ENCODE data around the gene TIMM17A.
A peak's percentile ranks its signal among the peaks of the same experiment; 100 is the strongest.

TIMM17A gene

DNA sequence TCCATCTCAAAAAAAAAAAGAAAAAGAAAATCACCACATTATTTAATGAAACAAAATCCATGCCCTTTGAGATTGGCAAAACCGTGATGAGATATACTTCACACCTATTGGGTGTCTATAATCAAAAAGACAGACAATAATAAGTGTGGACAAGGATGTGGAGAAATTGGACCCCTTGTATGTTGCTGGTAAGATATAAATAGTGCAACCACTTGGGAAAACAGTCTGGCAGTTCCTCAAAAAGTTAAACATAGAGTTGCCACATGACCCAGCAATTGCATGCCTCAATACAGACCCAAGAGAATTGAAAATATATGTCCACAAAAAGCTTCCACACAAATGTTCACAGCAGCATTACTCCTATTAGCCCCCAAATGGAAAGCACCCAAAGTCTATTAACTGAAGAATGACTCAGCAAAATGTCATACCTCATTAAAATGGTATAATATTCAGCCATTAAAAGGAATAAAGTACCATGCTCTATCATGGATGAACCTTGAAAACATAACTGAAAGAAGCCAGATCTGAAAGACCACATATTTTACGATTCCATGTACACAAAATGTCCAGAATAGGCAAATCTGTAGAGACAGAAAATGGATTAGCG is 33.2 kb upstream of the TIMM17A start:
- Histone ChIP-seq H3K27me3 (ENCODE audit: control insufficient read depth in 2 of 2, insufficient read depth in 2 of 2, low read length in 2 of 2) (peaks cover 0 to 2% of the 10 kb centered on the region in 2 donors), H3K9me3 (ENCODE audit: control insufficient read depth in 2 of 2, low read length in 2 of 2) (no peaks in the 10 kb centered on the region), H3K9ac (ENCODE audit: low read depth in 1 of 2, low read length in 2 of 2) (no peak overlapping the region), H3K36me3 (ENCODE audit: control insufficient read depth in 2 of 2, insufficient read depth in 2 of 2, low read length in 2 of 2) (no peaks in the 10 kb centered on the region), H3K4me3 (ENCODE audit: low read length in 2 of 2) (no peak overlapping the region), H3K27ac (ENCODE audit: low read depth in 2 of 2, low read length in 2 of 2) (no peak overlapping the region), H3K4me1 (ENCODE audit: control insufficient read depth in 2 of 2, insufficient read depth in 2 of 2, low read length in 2 of 2) (peaks cover 6 to 10% of the 10 kb centered on the region in 2 donors)

GRCh38 chr1:201925301-201925567 is 30.1 kb upstream of the TIMM17A start:
- no peak overlapping the region for H3K4me3 ChIP-seq (ENCODE audit: low read length in 2 of 2)
- no peak overlapping the region for H3K9ac ChIP-seq (ENCODE audit: low read depth in 1 of 2, low read length in 2 of 2)
- no peaks in the 10 kb centered on the region for H3K27me3 ChIP-seq (ENCODE audit: control insufficient read depth in 2 of 2, insufficient read depth in 2 of 2, low read length in 2 of 2)
- H3K9me3 ChIP-seq (ENCODE audit: control insufficient read depth in 2 of 2, low read length in 2 of 2), result no peaks in the 10 kb centered on the region
- H3K27ac ChIP-seq (ENCODE audit: low read depth in 2 of 2, low read length in 2 of 2), result no peak overlapping the region
- H3K36me3 ChIP-seq (ENCODE audit: control insufficient read depth in 2 of 2, insufficient read depth in 2 of 2, low read length in 2 of 2), result no peaks in the 10 kb centered on the region
- no peaks in the 10 kb centered on the region for H3K4me1 ChIP-seq (ENCODE audit: control insufficient read depth in 2 of 2, insufficient read depth in 2 of 2, low read length in 2 of 2)

DNA sequence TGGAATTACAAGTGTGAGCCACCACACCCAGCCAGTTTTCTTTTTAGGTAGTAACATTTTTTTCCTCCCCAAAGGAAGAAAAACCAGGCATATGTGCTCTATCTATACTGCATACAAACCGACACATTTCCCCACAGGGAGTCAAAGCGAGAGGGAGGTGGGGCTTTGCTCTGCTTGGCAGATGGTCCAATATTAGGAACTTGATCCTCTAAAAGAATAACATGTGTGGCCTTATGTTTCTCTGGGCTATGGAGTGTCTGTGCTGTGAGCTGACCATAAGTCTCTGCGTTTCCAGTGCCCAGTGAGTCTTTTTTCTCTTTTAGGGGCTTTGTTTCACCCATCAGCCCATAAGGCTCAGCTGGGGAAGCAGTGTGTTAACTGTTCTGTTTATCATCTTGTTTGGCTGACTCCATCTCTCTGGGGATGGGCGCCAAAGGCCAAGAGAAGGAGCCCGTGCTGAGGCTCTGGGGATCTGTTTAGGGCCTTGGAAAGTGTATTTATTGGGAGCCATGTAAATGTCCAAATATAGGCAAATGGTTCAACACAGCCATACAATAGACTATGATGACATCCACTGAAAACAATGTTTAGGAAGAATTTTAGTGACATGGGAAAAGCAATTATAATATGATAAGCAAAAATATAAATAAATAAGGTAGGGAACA is 29.2 kb upstream of the TIMM17A start:
- no peaks in the 10 kb centered on the region for H3K4me1 ChIP-seq (ENCODE audit: control insufficient read depth in 2 of 2, insufficient read depth in 2 of 2, low read length in 2 of 2)

DNA sequence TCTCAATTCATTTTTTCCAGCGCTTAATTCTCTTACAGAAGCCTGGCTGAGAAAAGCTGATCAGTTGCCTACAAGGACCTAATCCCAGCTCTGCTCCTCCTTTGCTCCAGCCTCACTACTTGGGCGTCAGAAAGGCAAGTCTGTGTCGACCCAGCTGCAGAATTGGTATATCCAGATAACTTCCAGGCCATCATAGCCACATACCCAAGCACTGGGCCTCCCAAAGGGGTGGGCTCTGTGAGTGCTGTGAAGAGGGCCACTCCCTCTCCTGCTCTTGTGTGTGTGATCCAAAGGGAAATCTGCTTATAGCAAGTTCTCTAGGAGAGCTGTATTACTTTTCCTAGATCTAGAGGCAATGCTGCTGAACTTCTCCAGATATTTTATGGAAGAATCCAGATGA is 27.0 kb upstream of the TIMM17A start:
- H3K9ac ChIP-seq (ENCODE audit: low read depth in 1 of 2, low read length in 2 of 2), result no peak overlapping the region

More for the DNA sequence above, 29.2 kb upstream of the TIMM17A start:
- Histone ChIP-seq H3K4me3 (ENCODE audit: low read length in 2 of 2) (no peak overlapping the region), H3K9ac (ENCODE audit: low read depth in 1 of 2, low read length in 2 of 2) (no peak overlapping the region), H3K27me3 (ENCODE audit: control insufficient read depth in 2 of 2, insufficient read depth in 2 of 2, low read length in 2 of 2) (no peaks in the 10 kb centered on the region), H3K36me3 (ENCODE audit: control insufficient read depth in 2 of 2, insufficient read depth in 2 of 2, low read length in 2 of 2) (no peaks in the 10 kb centered on the region), H3K27ac (ENCODE audit: low read depth in 2 of 2, low read length in 2 of 2) (peak overlapping the region; percentile 15 to 28), H3K9me3 (ENCODE audit: control insufficient read depth in 2 of 2, low read length in 2 of 2) (no peaks in the 10 kb centered on the region)

DNA sequence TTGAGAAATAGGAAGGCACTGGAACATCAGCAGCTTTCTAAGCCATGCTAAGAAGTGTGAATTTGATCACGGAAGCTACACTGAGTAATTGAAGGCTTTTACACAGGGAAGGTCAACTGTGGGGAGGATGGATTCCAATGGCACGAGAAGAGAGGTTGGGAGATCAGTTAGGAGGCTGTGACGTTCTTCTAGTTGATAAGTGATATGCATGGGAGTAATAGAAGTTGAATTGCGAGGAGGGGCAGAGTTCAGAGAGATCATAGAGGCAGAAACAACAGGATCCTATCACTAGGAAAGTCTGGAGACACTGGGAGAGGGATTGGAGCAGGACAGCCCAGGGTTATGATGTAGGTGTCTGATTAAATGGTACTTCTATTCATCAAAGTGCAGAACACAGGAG is 25.2 kb upstream of the TIMM17A start:
- Histone ChIP-seq H3K27ac (ENCODE audit: low read depth in 2 of 2, low read length in 2 of 2) (no peak overlapping the region), H3K9me3 (ENCODE audit: control insufficient read depth in 2 of 2, low read length in 2 of 2) (no peaks in the 10 kb centered on the region), H3K36me3 (ENCODE audit: control insufficient read depth in 2 of 2, insufficient read depth in 2 of 2, low read length in 2 of 2) (no peaks in the 10 kb centered on the region), H3K4me3 (ENCODE audit: low read length in 2 of 2) (no peak overlapping the region), H3K9ac (ENCODE audit: low read depth in 1 of 2, low read length in 2 of 2) (no peak overlapping the region), H3K4me1 (ENCODE audit: control insufficient read depth in 2 of 2, insufficient read depth in 2 of 2, low read length in 2 of 2) (no peaks in the 10 kb centered on the region), H3K27me3 (ENCODE audit: control insufficient read depth in 2 of 2, insufficient read depth in 2 of 2, low read length in 2 of 2) (no peaks in the 10 kb centered on the region)

More for the DNA sequence above, 27.0 kb upstream of the TIMM17A start:
- H3K4me3 ChIP-seq (ENCODE audit: low read length in 2 of 2), result no peak overlapping the region
- H3K27me3 ChIP-seq (ENCODE audit: control insufficient read depth in 2 of 2, insufficient read depth in 2 of 2, low read length in 2 of 2), result no peaks in the 10 kb centered on the region
- H3K36me3 ChIP-seq (ENCODE audit: control insufficient read depth in 2 of 2, insufficient read depth in 2 of 2, low read length in 2 of 2), result no peaks in the 10 kb centered on the region
- no peak overlapping the region for H3K27ac ChIP-seq (ENCODE audit: low read depth in 2 of 2, low read length in 2 of 2)
- H3K9me3 ChIP-seq (ENCODE audit: control insufficient read depth in 2 of 2, low read length in 2 of 2), result no peaks in the 10 kb centered on the region
- no peaks in the 10 kb centered on the region for H3K4me1 ChIP-seq (ENCODE audit: control insufficient read depth in 2 of 2, insufficient read depth in 2 of 2, low read length in 2 of 2)

DNA sequence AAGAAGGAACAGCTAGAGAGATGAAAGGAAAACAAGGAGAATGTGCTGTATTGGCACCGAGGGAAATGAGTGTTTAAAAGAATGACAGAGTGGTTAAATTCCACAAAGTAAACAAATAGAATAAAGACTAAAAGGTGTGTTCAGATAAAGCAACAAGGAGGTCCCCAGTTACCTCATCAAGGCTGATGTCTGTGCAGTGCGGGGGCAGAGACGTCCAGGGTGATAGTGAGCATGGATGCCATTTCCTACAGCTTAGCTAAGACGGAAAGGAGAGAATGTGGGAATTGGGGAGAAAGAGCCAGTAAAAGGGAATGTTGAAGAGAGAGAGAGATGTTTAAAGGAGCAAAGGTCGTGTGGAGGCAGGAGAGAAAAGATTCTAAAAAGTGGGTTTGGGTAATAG is 24.5 kb upstream of the TIMM17A start:
- Histone ChIP-seq H3K9ac (ENCODE audit: low read depth in 1 of 2, low read length in 2 of 2) (no peak overlapping the region), H3K4me1 (ENCODE audit: control insufficient read depth in 2 of 2, insufficient read depth in 2 of 2, low read length in 2 of 2) (no peaks in the 10 kb centered on the region), H3K4me3 (ENCODE audit: low read length in 2 of 2) (no peak overlapping the region), H3K27ac (ENCODE audit: low read depth in 2 of 2, low read length in 2 of 2) (no peak overlapping the region), H3K9me3 (ENCODE audit: control insufficient read depth in 2 of 2, low read length in 2 of 2) (no peaks in the 10 kb centered on the region), H3K36me3 (ENCODE audit: control insufficient read depth in 2 of 2, insufficient read depth in 2 of 2, low read length in 2 of 2) (no peaks in the 10 kb centered on the region), H3K27me3 (ENCODE audit: control insufficient read depth in 2 of 2, insufficient read depth in 2 of 2, low read length in 2 of 2) (no peaks in the 10 kb centered on the region)

DNA sequence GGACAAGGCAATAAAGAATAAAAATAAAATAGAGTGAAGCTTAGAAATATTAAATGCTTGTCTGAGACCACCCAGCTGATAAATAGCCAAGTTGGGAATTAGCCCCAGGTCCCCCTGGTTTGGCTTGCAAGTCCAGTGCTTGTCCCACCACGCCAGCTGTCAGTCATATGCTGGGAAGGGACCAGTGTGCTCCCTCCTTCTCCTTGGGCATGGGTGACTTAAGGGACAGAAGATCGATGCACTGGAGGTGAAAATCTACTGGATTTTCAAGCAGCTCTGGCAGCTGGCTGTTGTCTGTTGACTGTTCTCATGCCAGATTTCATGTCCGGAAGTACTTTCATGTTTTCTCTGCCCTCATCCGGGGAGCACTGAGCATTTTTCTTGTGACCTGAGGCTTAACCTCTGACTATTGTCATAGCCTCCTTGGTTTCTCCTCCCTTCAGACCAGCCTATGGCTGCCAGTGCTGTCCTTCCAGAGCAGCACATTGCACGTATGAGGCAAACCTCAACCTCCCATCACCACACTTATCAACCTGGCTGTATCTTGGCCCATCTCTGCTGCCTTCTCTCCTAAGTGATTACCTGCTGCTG is 21.4 kb upstream of the TIMM17A start:
- Histone ChIP-seq H3K9ac (ENCODE audit: low read depth in 1 of 2, low read length in 2 of 2) (no peak overlapping the region), H3K4me3 (ENCODE audit: low read length in 2 of 2) (no peak overlapping the region), H3K27me3 (ENCODE audit: control insufficient read depth in 2 of 2, insufficient read depth in 2 of 2, low read length in 2 of 2) (no peaks in the 10 kb centered on the region), H3K27ac (ENCODE audit: low read depth in 2 of 2, low read length in 2 of 2) (no peak overlapping the region), H3K36me3 (ENCODE audit: control insufficient read depth in 2 of 2, insufficient read depth in 2 of 2, low read length in 2 of 2) (no peaks in the 10 kb centered on the region), H3K4me1 (ENCODE audit: control insufficient read depth in 2 of 2, insufficient read depth in 2 of 2, low read length in 2 of 2) (no peaks in the 10 kb centered on the region), H3K9me3 (ENCODE audit: control insufficient read depth in 2 of 2, low read length in 2 of 2) (no peaks in the 10 kb centered on the region)

DNA sequence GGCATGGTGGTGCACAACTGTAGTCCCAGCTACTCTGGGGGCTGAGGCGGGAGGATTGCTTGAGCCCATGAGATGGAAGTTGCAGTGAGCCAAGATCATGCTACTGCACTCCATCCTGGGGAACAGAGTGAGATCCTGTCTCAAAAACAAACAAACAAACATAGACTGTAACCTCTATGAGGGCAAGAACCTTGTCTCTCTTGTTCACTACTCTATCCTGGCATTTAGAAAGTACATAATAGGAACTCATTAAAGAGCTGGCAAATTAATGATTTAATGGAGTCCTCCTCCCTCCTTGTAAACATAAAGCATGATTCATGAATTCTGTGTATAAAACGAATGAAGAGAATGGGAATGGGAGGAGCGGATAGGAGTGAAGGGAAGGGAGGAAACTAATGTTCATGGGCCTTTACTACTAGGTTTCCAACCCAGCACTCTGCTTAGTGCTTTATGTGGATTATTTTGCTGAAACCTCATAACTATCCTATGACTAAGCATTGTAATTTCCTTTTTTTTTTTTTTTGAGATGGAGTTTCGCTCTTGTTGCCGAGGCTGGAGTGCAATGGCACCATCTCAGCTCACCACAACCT is 17.6 kb upstream of the TIMM17A start:
- no peak overlapping the region for H3K9ac ChIP-seq (ENCODE audit: low read depth in 1 of 2, low read length in 2 of 2)
- H3K9me3 ChIP-seq (ENCODE audit: control insufficient read depth in 2 of 2, low read length in 2 of 2), result no peaks in the 10 kb centered on the region
- H3K4me3 ChIP-seq (ENCODE audit: low read length in 2 of 2), result no peak overlapping the region
- no peaks in the 10 kb centered on the region for H3K36me3 ChIP-seq (ENCODE audit: control insufficient read depth in 2 of 2, insufficient read depth in 2 of 2, low read length in 2 of 2)
- H3K27me3 ChIP-seq (ENCODE audit: control insufficient read depth in 2 of 2, insufficient read depth in 2 of 2, low read length in 2 of 2), result no peaks in the 10 kb centered on the region
- H3K4me1 ChIP-seq (ENCODE audit: control insufficient read depth in 2 of 2, insufficient read depth in 2 of 2, low read length in 2 of 2), result no peaks in the 10 kb centered on the region
- H3K27ac ChIP-seq (ENCODE audit: low read depth in 2 of 2, low read length in 2 of 2), result peak overlapping the region; percentile 68 to 69

DNA sequence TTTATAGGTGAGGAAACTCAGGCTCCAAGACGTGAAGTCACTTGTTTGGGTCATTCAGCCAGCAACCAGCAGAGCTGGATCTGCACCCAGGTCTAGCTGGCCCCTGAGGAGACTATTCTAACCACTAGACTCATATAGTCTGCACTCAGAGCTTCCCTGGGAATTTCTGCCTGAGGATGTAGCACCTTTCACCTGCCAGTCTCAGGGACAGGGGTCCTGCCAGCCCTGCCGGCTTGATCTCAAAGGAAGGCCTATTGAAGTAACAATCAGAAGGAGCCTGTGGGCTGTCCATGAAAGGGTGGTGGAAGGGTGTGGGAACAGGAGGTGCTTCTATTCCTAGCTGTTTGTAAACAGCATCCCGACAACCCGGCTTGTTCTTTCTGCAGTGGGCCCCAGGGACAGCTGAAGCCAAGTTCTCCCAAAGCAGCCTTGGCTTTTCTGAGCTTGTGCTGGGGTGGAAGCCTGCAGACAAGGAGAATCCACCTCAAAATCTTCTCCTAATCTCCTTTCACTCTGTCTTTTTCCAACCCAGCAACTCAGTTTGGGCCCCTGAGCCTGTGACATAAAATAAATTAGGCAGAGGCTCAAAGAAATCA is 16.8 kb upstream of the TIMM17A start:
- Histone ChIP-seq H3K9me3 (ENCODE audit: control insufficient read depth in 2 of 2, low read length in 2 of 2) (no peaks in the 10 kb centered on the region), H3K4me1 (ENCODE audit: control insufficient read depth in 2 of 2, insufficient read depth in 2 of 2, low read length in 2 of 2) (no peaks in the 10 kb centered on the region), H3K27me3 (ENCODE audit: control insufficient read depth in 2 of 2, insufficient read depth in 2 of 2, low read length in 2 of 2) (no peaks in the 10 kb centered on the region), H3K27ac (ENCODE audit: low read depth in 2 of 2, low read length in 2 of 2) (peak overlapping the region; percentile 68 to 69), H3K9ac (ENCODE audit: low read depth in 1 of 2, low read length in 2 of 2) (peak overlapping the region in 1 of 2 donors; percentile 47), H3K36me3 (ENCODE audit: control insufficient read depth in 2 of 2, insufficient read depth in 2 of 2, low read length in 2 of 2) (no peaks in the 10 kb centered on the region), H3K4me3 (ENCODE audit: low read length in 2 of 2) (no peak overlapping the region)

GRCh38 chr1:201939148-201939547 is 16.2 kb upstream of the TIMM17A start:
- peak overlapping the region in 1 of 2 donors; percentile 17 for H3K9ac ChIP-seq (ENCODE audit: low read depth in 1 of 2, low read length in 2 of 2)
- H3K27me3 ChIP-seq (ENCODE audit: control insufficient read depth in 2 of 2, insufficient read depth in 2 of 2, low read length in 2 of 2), result peaks cover 0 to 3% of the 10 kb centered on the region in 2 donors
- H3K27ac ChIP-seq (ENCODE audit: low read depth in 2 of 2, low read length in 2 of 2), result peak overlapping the region; percentile 38 to 68
- H3K4me1 ChIP-seq (ENCODE audit: control insufficient read depth in 2 of 2, insufficient read depth in 2 of 2, low read length in 2 of 2), result no peaks in the 10 kb centered on the region
- no peaks in the 10 kb centered on the region for H3K9me3 ChIP-seq (ENCODE audit: control insufficient read depth in 2 of 2, low read length in 2 of 2)
- no peaks in the 10 kb centered on the region for H3K36me3 ChIP-seq (ENCODE audit: control insufficient read depth in 2 of 2, insufficient read depth in 2 of 2, low read length in 2 of 2)
- H3K4me3 ChIP-seq (ENCODE audit: low read length in 2 of 2), result peak overlapping the region in 1 of 2 donors; percentile 9
